GM21390 (cell line): ENCODE results near the gene PMP22.
"Not testable (repeated sequence)": the region's sequence is repeated elsewhere in the genome, so short reads cannot be mapped to it uniquely, and the experiment has no call there.

Experiments used
- ATAC-seq: cut with Tn5 transposase; IDR thresholded peaks from one replicate; pipeline ENCODE4 v1.9.1; 2021; ENCODE audit not compliant: unreplicated experiment

PMP22 gene

GRCh38 chr17:15220785-15221184 lies 44.3 kb downstream of the PMP22 start:
- no peak for ATAC-seq

GRCh38 chr17:15216481-15216880 lies 48.6 kb downstream of the PMP22 start:
- no peak for ATAC-seq

GRCh38 chr17:15213381-15214087 lies 51.6 kb downstream of the PMP22 start:
- no peak for ATAC-seq

GRCh38 chr17:15210247-15210646 lies 54.9 kb downstream of the PMP22 start:
- ATAC-seq, result no peak

GRCh38 chr17:15203062-15203461 lies 62.1 kb downstream of the PMP22 start:
- not testable (repeated sequence) for ATAC-seq

- not testable (repeated sequence) for ATAC-seq
These were observed 64.6 kb downstream of the PMP22 start for GRCh38 chr17:15200574-15200973.

GRCh38 chr17:15197229-15197628 lies 67.9 kb downstream of the PMP22 start:
- ATAC-seq, result no peak

- no peak for ATAC-seq
These were observed 70.3 kb downstream of the PMP22 start for GRCh38 chr17:15194859-15195277.

- ATAC-seq, result no peak
These were observed 79.5 kb downstream of the PMP22 start for GRCh38 chr17:15185625-15185991.

GRCh38 chr17:15184872-15185624 lies 80.1 kb downstream of the PMP22 start:
- no peak for ATAC-seq

- no peak for ATAC-seq
These were observed 83.3 kb downstream of the PMP22 start for GRCh38 chr17:15181816-15182215.

- ATAC-seq, result no peak
These were observed 83.8 kb downstream of the PMP22 start for GRCh38 chr17:15181333-15181732.

GRCh38 chr17:15180121-15180561 lies 85.0 kb downstream of the PMP22 start:
- ATAC-seq, result no peak
